ENCODE measurements around the gene C6orf132. TPM values are rescaled to one million over a fixed set of nuclear protein-coding genes. Genes with fewer than 3 reads are reported as not detected.

Gene C6orf132
- total and polyA plus RNA-seq, 9 of the 15 experiments (the other 6 are each of a cell fraction or from before 2014, with no cell fraction given): 0.06 to 0.35 (median 0.14) TPM

DNA sequence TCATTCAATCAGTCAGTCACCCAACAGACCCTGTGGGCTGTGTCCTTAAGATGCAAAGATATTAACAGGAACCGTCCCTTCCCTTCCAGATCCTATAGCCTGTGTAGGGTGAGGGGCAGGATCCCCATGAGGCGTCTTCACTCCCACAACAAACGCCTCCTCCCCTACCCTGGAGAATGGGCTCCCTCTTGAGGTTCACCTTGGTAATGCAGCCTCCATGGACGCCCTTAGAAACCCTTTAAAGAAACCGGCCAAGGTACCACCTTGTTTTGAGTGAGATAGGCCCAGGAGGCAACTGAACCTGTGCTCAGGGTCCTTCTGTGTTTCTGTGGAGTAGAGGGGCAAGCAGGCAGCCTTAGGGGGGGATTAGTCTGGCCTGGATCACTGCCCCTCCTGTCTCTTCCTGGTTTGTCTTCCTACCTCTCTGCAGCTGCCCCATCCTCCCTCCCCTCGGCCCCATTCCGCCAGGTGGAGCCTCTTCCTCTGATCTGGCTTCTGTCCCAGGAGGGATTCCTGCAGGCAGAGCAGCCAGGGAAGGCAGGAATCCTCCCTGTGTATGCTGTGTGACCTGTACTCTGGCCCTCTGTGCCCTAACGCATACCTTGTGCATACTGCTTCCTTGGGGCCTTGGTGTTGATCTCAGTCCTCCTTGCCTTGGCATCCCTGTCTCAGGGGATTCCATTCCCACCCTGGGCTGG, 24.2 kb upstream of the C6orf132 start (continued):
- TF ChIP-seq, protein P1, sequence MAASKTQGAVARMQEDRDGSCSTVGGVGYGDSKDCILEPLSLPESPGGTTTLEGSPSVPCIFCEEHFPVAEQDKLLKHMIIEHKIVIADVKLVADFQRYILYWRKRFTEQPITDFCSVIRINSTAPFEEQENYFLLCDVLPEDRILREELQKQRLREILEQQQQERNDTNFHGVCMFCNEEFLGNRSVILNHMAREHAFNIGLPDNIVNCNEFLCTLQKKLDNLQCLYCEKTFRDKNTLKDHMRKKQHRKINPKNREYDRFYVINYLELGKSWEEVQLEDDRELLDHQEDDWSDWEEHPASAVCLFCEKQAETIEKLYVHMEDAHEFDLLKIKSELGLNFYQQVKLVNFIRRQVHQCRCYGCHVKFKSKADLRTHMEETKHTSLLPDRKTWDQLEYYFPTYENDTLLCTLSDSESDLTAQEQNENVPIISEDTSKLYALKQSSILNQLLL (CRISPR knock-in tag; IDR thresholded peaks at IDR 0.05; ENCODE audit: borderline replicate concordance): no peak
- TF ChIP-seq SMAD4 (CRISPR knock-in tag; conservative IDR thresholded peaks at IDR 0.05) (no peak), HLTF (IDR thresholded peaks at IDR 0.05) (peak; percentile 76; the same call in 1 of the 2 replicates), STAG1 (CRISPR knock-in tag; IDR thresholded peaks at IDR 0.05; ENCODE audit: borderline replicate concordance) (peak; percentile 88), JUND (IDR thresholded peaks at IDR 0.05; ENCODE audit: borderline replicate concordance, low read depth, low read length) (peak; percentile 16; the same call in 1 of the 2 replicates), JUND (tag; IDR thresholded peaks at IDR 0.05; ENCODE audit: borderline replicate concordance, low read depth, low read length) (no peak; the same call in 2 of the 3 replicates), POU5F1 (IDR thresholded peaks at IDR 0.05; ENCODE audit: borderline replicate concordance, low read depth, low read length, partially characterized antibody) (no peak), DPF2 (IDR thresholded peaks at IDR 0.05) (peak; percentile 18; the same call in 1 of the 2 replicates), CEBPG (CRISPR knock-in tag; IDR thresholded peaks at IDR 0.05) (no peak), CEBPG (tag; conservative IDR thresholded peaks at IDR 0.05 in 1 of 2, IDR thresholded peaks at IDR 0.05 in 1 of 2) (no peak), XRCC5 (IDR thresholded peaks at IDR 0.05; ENCODE audit: low read depth, low read length) (peak; percentile 80), MAZ (CRISPR knock-in tag; conservative IDR thresholded peaks at IDR 0.05 in 1 of 2, IDR thresholded peaks at IDR 0.05 in 1 of 2) (peak; percentile 46 to 79), ARHGAP35 (IDR thresholded peaks at IDR 0.05; ENCODE audit: partially characterized antibody) (no peak), KLF16 (IDR thresholded peaks at IDR 0.05) (peak; percentile 44; the same call in 1 of the 2 replicates)
- TF ChIP-seq, protein P2, sequence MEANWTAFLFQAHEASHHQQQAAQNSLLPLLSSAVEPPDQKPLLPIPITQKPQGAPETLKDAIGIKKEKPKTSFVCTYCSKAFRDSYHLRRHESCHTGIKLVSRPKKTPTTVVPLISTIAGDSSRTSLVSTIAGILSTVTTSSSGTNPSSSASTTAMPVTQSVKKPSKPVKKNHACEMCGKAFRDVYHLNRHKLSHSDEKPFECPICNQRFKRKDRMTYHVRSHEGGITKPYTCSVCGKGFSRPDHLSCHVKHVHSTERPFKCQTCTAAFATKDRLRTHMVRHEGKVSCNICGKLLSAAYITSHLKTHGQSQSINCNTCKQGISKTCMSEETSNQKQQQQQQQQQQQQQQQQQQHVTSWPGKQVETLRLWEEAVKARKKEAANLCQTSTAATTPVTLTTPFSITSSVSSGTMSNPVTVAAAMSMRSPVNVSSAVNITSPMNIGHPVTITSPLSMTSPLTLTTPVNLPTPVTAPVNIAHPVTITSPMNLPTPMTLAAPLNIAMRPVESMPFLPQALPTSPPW (CRISPR knock-in tag; IDR thresholded peaks at IDR 0.05): peak; percentile 22
- TF ChIP-seq, protein P3, sequence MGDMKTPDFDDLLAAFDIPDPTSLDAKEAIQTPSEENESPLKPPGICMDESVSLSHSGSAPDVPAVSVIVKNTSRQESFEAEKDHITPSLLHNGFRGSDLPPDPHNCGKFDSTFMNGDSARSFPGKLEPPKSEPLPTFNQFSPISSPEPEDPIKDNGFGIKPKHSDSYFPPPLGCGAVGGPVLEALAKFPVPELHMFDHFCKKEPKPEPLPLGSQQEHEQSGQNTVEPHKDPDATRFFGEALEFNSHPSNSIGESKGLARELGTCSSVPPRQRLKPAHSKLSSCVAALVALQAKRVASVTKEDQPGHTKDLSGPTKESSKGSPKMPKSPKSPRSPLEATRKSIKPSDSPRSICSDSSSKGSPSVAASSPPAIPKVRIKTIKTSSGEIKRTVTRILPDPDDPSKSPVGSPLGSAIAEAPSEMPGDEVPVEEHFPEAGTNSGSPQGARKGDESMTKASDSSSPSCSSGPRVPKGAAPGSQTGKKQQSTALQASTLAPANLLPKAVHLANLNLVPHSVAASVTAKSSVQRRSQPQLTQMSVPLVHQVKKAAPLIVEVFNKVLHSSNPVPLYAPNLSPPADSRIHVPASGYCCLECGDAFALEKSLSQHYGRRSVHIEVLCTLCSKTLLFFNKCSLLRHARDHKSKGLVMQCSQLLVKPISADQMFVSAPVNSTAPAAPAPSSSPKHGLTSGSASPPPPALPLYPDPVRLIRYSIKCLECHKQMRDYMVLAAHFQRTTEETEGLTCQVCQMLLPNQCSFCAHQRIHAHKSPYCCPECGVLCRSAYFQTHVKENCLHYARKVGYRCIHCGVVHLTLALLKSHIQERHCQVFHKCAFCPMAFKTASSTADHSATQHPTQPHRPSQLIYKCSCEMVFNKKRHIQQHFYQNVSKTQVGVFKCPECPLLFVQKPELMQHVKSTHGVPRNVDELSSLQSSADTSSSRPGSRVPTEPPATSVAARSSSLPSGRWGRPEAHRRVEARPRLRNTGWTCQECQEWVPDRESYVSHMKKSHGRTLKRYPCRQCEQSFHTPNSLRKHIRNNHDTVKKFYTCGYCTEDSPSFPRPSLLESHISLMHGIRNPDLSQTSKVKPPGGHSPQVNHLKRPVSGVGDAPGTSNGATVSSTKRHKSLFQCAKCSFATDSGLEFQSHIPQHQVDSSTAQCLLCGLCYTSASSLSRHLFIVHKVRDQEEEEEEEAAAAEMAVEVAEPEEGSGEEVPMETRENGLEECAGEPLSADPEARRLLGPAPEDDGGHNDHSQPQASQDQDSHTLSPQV (IDR thresholded peaks at IDR 0.05): peak; percentile 36; the same call in 1 of the 2 replicates
- TF ChIP-seq, protein P4, sequence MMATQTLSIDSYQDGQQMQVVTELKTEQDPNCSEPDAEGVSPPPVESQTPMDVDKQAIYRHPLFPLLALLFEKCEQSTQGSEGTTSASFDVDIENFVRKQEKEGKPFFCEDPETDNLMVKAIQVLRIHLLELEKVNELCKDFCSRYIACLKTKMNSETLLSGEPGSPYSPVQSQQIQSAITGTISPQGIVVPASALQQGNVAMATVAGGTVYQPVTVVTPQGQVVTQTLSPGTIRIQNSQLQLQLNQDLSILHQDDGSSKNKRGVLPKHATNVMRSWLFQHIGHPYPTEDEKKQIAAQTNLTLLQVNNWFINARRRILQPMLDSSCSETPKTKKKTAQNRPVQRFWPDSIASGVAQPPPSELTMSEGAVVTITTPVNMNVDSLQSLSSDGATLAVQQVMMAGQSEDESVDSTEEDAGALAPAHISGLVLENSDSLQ (IDR thresholded peaks at IDR 0.05): 0 out of 2 replicates have a peak, but pooled peaks have one; percentile 13
- TF ChIP-seq, protein P5, sequence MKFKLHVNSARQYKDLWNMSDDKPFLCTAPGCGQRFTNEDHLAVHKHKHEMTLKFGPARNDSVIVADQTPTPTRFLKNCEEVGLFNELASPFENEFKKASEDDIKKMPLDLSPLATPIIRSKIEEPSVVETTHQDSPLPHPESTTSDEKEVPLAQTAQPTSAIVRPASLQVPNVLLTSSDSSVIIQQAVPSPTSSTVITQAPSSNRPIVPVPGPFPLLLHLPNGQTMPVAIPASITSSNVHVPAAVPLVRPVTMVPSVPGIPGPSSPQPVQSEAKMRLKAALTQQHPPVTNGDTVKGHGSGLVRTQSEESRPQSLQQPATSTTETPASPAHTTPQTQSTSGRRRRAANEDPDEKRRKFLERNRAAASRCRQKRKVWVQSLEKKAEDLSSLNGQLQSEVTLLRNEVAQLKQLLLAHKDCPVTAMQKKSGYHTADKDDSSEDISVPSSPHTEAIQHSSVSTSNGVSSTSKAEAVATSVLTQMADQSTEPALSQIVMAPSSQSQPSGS (CRISPR knock-in tag; IDR thresholded peaks at IDR 0.05): no peak

All from K562 (cell line).